HepG2 (cell line): ENCODE results near the gene RABGEF1. TPM values are rescaled to one million over a fixed set of nuclear protein-coding genes. Genes with fewer than 3 reads are reported as not detected.
"Not testable (repeated sequence)": the region's sequence is repeated elsewhere in the genome, so short reads cannot be mapped to it uniquely, and the experiment has no call there.

ENCODE experiments used
- ATAC-seq: fragments of 200-7000 bp; cut with Tn5 transposase; 3 replicates; pipeline ENCODE4 v1.9.1; 2020; ENCODE audit warnings: mild to moderate bottlenecking, moderate library complexity
- BruUV-seq: library from RNA; stranded (reverse); fragments of 400-500 nt; replicated peaks from 2 replicates; lab custom pipeline; 2021; lab: Mats Ljungman, UMichigan
- CTCF ChIA-PET: fragments of 300-600 bp; formaldehyde crosslinking; extraction: SDS; loops from one replicate; lab custom pipeline; 2021; ENCODE audit warnings: low total read pairs, inconsistent platforms, low intra/inter-chr PET ratio; lab: Yijun Ruan, JAX
- POLR2A ChIA-PET: fragments of 350-600 bp; sonication (Branson Sonifier 250); formaldehyde crosslinking; loops from one replicate; lab custom pipeline; 2020; ENCODE audit warnings: antibody characterized with exemption, inconsistent platforms; lab: Yijun Ruan, JAX
- DNase-seq: peaks from one replicate; pipeline ENCODE4 v3.0.0-alpha.2; 2015; ENCODE audit warnings: low spot score
- FAIRE-seq: peaks from 3 replicates; lab custom pipeline; 2011; peaks lifted over from hg19 to GRCh38; lab: Jason Lieb, UNC
- H2AFZ ChIP-seq: one replicate; pipeline ENCODE4 v1.6.1; 2011; ENCODE audit warnings: low read length, inconsistent platforms
- H3K27ac ChIP-seq: fragments of 300-600 bp; 3 replicates; pipeline ENCODE4 v1.8.0; 2011; ENCODE audit warnings: mixed run types, mild to moderate bottlenecking, mixed read lengths, low read length, inconsistent platforms; ENCODE audit not compliant: insufficient read depth; ENCODE audit errors: extremely low read length
- H3K27me3 ChIP-seq, 2 experiments: fragments of 200-600 bp in 1 of 2; 2 replicates in 1 of 2; 3 replicates in 1 of 2; pipeline versions ENCODE4 v1.6.0 to v1.8.0; 2011; ENCODE audit warnings: low read length in 2 of 2, mild to moderate bottlenecking in 2 of 2, moderate library complexity in 2 of 2, inconsistent platforms in 1 of 2; ENCODE audit not compliant: insufficient read depth in 2 of 2, control insufficient read depth in 1 of 2
- H3K36me3 ChIP-seq, 2 experiments: fragments of 200-600 bp in 1 of 2; replicated peaks in 1 of 2; 2 replicates in 1 of 2; 3 replicates in 1 of 2; pipeline versions ENCODE4 v1.5.1 to v1.8.0; 2011; ENCODE audit warnings: low read length in 2 of 2, inconsistent platforms in 1 of 2; ENCODE audit not compliant: insufficient read depth in 2 of 2, control insufficient read depth in 1 of 2
- H3K4me1 ChIP-seq: 2 replicates; pipeline ENCODE4 v1.5.1; 2012; ENCODE audit warnings: low read length, inconsistent platforms; ENCODE audit not compliant: insufficient read depth
- H3K4me2 ChIP-seq: 2 replicates; pipeline ENCODE4 v1.6.0; 2011; ENCODE audit warnings: low read depth, low read length, inconsistent platforms
- H3K4me3 ChIP-seq, 3 experiments: fragments of 200-600 bp in 1 of 3; sonication (generic), shearing (Covaris generic) in 1 of 3; replicated peaks in 1 of 3; 2 replicates each; pipeline ENCODE4 v1.5.1; 2011 to 2016; ENCODE audit warnings: low read length in 3 of 3, inconsistent platforms in 2 of 3, low read depth in 2 of 3, mild to moderate bottlenecking in 2 of 3, control low read depth in 1 of 3, mixed read lengths in 1 of 3; ENCODE audit not compliant: insufficient read depth in 1 of 3
- H3K79me2 ChIP-seq: one replicate; pipeline ENCODE4 v1.6.1; 2011; ENCODE audit warnings: low read length, inconsistent platforms; ENCODE audit not compliant: insufficient read depth
- H3K9ac ChIP-seq: 2 replicates; pipeline ENCODE4 v1.6.0; 2011; ENCODE audit warnings: mild to moderate bottlenecking, low read depth, low read length, inconsistent platforms; ENCODE audit not compliant: insufficient read depth
- H3K9me3 ChIP-seq: 2 replicates; pipeline ENCODE4 v1.5.1; 2012; ENCODE audit warnings: mild to moderate bottlenecking, low read length
- H4K20me1 ChIP-seq: 2 replicates; pipeline ENCODE4 v1.6.0; 2011; ENCODE audit warnings: inconsistent platforms, mild to moderate bottlenecking, low read length, moderate library complexity; ENCODE audit not compliant: insufficient read depth
- AHR ChIP-seq: IDR thresholded peaks from 2 replicates; pipeline ENCODE4 v1.6.1; 2018; ENCODE audit warnings: missing genetic modification reagents, missing compliant biosample characterization
- KLF6 ChIP-seq: IDR thresholded peaks from 2 replicates; pipeline ENCODE4 v1.8.0; 2016; ENCODE audit warnings: missing biosample characterization, missing genetic modification reagents
- NR2F2 ChIP-seq: IDR thresholded peaks from 2 replicates; pipeline ENCODE4 v1.6.1; 2012; ENCODE audit warnings: low read depth, inconsistent platforms, borderline replicate concordance
- RAD21 ChIP-seq: fragments of 450-650 bp; formaldehyde crosslinking; IDR thresholded peaks from 2 replicates; pipeline ENCODE4 v1.5.0; 2020; ENCODE audit warnings: mild to moderate bottlenecking
- RORA ChIP-seq: sonication (generic); formaldehyde crosslinking; IDR thresholded peaks from 2 replicates; pipeline ENCODE4 v1.5.0; 2020; ENCODE audit warnings: mild to moderate bottlenecking, missing genetic modification reagents, moderate library complexity
- SMARCC2 ChIP-seq: fragments of 450-650 bp; IDR thresholded peaks from 2 replicates; pipeline ENCODE4 v1.6.1; 2017; ENCODE audit warnings: antibody characterized with exemption, mild to moderate bottlenecking
- SRF ChIP-seq: IDR thresholded peaks from 2 replicates; pipeline ENCODE4 v1.6.1; 2011; ENCODE audit warnings: mild to moderate bottlenecking, low read depth, low read length, moderate library complexity
- TMF1 ChIP-seq: sonication (generic); formaldehyde crosslinking; IDR thresholded peaks from 2 replicates; pipeline ENCODE4 v1.8.1; 2022; ENCODE audit warnings: low read depth, missing genetic modification reagents
- ZNF260 ChIP-seq: sonication (generic); formaldehyde crosslinking; IDR thresholded peaks from 2 replicates; pipeline ENCODE4 v1.4.0; 2020; ENCODE audit warnings: missing genetic modification reagents, low read depth, mild to moderate bottlenecking, borderline replicate concordance
- ZNF580 ChIP-seq: IDR thresholded peaks from 2 replicates; pipeline ENCODE4 v1.6.1; 2016; ENCODE audit warnings: low read depth, borderline replicate concordance
- ZNF709 ChIP-seq: sonication (generic); formaldehyde crosslinking; IDR thresholded peaks from 2 replicates; pipeline ENCODE4 v1.5.0; 2020; ENCODE audit warnings: mild to moderate bottlenecking, missing genetic modification reagents
- WGBS: methylation state at CpG from one replicate; pipeline ENCODE4 v1.1.6; 2017; ENCODE audit warnings: low lambda C conversion rate; 5-methylcytosine and 5-hydroxymethylcytosine counted together
- in situ Hi-C: cut with HindIII; loops from 2 replicates; pipeline ENCODE4 v1.10.0; 2017; ENCODE audit warnings: low pct_unique_long_range_greater_than_20kb; ENCODE audit not compliant: extremely low pct_ligation_motif_present
- intact Hi-C: fragments of 100-400 bp; cut with micrococcal nuclease; formaldehyde crosslinking; loops from one replicate; pipeline ENCODE4 v1.10.0; 2022; ENCODE audit not compliant: unreplicated experiment
- polyA plus RNA-seq, 8 experiments: library from polyadenylated mRNA; depleted of rRNA in 3 of 8; stranded (reverse) in 7 of 8; unstranded in 1 of 8; fragments of >200 nt; fragmentation: Illumina TruSeq in 4 of 8; extraction: Trizol in 4 of 8; gene quantifications; 2 replicates each; pipeline versions ENCODE4 v1.2.1 to v1.2.3, GENCODE V29; 2011 to 2016; ENCODE audit warnings: low read depth in 4 of 8, missing spikeins in 1 of 8, mixed read lengths in 1 of 8; ENCODE audit not compliant: insufficient read depth in 1 of 8
- total RNA-seq, 5 experiments: library from RNA; depleted of rRNA; stranded (reverse); fragments of >200 nt; fragmentation: Illumina TruSeq; extraction: Trizol; gene quantifications; 2 replicates each; pipeline ENCODE4 v1.2.3, GENCODE V29; 2016; ENCODE audit warnings: low read depth in 1 of 5

The RABGEF1 gene
- total and polyA plus RNA-seq, 2 of the 13 experiments (the other 11 are each of a cell fraction or from before 2014, with no cell fraction given), result 22.7 to 35.3 TPM

GRCh38 chr7:66707825-66708224, 32.7 kb upstream of the RABGEF1 start:
- intact Hi-C loops, result no loop called here
- Histone ChIP-seq H3K27me3 (no peaks in the 10 kb centered on the region), H3K27ac (no peak overlapping the region), H3K36me3 (peaks cover 0 to 1% of the 10 kb centered on the region in 2 experiments; a peak in 1 of 5 replicates), H3K9me3 (no peaks in the 10 kb centered on the region), H3K4me2 (no peak overlapping the region), H3K79me2 (no peaks in the 10 kb centered on the region), H2AFZ (no peak overlapping the region), H3K4me1 (no peaks in the 10 kb centered on the region), H4K20me1 (no peaks in the 10 kb centered on the region; the same call in 1 of the 2 replicates), H3K9ac (no peak overlapping the region), H3K4me3 (no peak overlapping the region)
- POLR2A ChIA-PET, result no interaction called here
- TF ChIP-seq ZNF260 (CRISPR knock-in tag) (no peak), SMARCC2 (no peak), RAD21 (CRISPR knock-in tag) (no peak), RORA (CRISPR knock-in tag) (no peak), SRF (no peak), ZNF580 (CRISPR knock-in tag) (no peak), ZNF709 (CRISPR knock-in tag) (no peak), KLF6 (CRISPR knock-in tag) (no peak), NR2F2 (no peak), AHR (CRISPR knock-in tag) (no peak), TMF1 (CRISPR knock-in tag) (no peak)
- no peak for DNase-seq
- no peak for FAIRE-seq
- in situ Hi-C loops, result no loop called here
- no peak for ATAC-seq
- CTCF ChIA-PET, result no interaction called here
- BruUV-seq, result no TSS peak

- H3K9me3 ChIP-seq, H2AFZ ChIP-seq, H3K27me3 ChIP-seq, H3K4me2 ChIP-seq, FAIRE-seq, H3K36me3 ChIP-seq, ATAC-seq, H3K27ac ChIP-seq, H3K4me1 ChIP-seq, in situ Hi-C loops, H3K4me3 ChIP-seq, H3K79me2 ChIP-seq, BruUV-seq, H4K20me1 ChIP-seq, intact Hi-C loops, DNase-seq, H3K9ac ChIP-seq, CTCF ChIA-PET: not testable (repeated sequence)
- POLR2A ChIA-PET, result interaction anchor here (0.6 kb wide), 1 partner anchor 82 kb away, joined by 3 read pairs; the partner anchor contains the start of gene KCTD7
- 94% methylated on average over 4 of the region's 4 CpGs for WGBS
These were observed 29.8 kb upstream of the RABGEF1 start for GRCh38 chr7:66710752-66711151.
